ENCODE results near the gene KISS1.
A peak's percentile ranks its signal among the peaks of the same experiment; 100 is the strongest.

KISS1 gene

DNA sequence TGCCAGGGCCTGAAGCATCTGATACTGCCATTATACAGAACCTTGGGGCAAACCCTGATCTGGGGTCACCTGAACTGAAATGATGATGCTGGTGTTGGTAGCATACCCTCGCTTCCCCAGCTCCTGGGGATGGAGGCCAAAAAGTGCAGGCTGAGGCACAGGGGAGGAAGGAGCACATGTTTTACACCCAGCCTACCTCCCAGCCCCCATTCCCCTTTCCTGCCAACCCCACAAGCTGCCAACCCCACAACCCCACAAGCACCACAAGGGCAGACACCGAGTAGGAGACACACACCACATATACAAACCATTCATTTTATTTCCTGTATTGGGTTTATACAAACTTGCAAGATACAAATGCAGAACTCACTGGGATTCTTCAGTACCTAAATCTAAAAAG is 22.3 kb upstream of the KISS1 start:
- no peak for DNase-seq

DNA sequence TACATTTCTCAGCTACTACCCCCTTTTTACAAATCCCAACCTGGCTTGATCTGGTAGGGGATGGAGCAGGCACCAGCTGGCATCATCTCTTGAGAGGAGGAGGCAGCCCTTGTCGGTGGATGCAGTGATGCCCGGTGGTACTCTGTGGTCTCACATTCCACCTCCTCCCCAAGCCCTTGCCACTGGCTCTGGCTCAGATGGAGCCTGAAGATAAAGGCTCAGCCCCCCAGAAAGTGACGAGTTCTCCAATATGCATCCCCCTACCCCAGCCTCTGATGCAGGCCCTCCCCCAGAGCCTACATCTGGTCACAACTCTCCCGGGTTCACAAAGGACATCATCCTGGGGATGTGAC is 21.3 kb upstream of the KISS1 start:
- DNase-seq, result no peak

DNA sequence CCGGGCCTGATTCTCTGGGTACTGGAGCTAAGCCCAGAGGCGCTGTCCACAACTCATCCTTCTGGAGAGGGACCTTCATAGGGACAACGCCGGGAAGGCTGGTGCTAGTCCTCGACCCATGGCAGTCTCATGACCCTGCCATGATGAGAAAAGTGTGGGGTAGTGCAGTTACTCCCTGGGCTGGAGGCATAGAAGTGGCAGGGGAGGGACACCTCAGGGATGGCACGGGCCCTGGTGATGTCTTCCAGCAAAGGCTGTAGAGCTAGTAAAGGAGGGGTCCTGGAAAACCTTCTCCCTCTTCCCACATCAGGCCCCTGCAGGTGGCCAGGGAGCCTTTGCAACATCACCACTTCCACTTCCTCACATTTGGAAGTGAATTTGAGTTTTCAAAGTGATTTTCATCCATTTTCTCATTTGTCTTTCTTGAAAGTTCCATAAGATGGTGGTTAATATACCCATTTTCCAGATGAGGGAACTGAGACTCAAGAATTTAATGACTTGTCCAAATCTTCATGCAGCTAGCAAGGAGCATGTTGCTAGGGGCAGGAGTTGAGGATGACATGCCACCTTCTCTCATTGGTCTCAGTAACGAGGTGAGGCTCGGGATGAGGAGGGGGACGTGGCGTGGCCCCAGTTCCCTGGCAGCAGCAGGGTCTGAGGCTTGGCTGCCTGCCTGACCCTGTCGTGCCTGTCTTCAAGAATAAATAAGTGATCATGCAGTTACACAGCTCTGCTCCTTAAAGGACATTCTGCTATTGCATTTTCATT is 20.8 kb upstream of the KISS1 start:
- no peak for DNase-seq

DNA sequence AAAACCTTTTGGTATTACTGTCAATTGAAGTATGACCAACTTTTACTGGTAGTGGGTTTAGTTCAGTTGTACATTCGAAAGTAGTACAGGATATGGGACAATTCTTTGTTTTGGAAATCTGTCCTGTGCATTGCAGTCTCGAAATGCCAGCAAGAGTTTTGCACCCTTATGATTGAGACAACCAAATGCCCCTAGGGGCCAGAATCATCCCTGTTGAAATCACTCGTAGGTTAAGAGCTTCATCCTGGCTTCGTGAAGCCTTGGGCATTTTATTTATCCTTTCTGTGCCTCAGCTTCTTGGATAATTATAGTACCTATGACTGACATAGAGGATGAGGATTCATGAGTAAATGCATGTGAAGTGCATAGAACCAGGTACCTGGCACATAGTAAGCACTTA is 19.9 kb upstream of the KISS1 start:
- DNase-seq, result no peak

DNA sequence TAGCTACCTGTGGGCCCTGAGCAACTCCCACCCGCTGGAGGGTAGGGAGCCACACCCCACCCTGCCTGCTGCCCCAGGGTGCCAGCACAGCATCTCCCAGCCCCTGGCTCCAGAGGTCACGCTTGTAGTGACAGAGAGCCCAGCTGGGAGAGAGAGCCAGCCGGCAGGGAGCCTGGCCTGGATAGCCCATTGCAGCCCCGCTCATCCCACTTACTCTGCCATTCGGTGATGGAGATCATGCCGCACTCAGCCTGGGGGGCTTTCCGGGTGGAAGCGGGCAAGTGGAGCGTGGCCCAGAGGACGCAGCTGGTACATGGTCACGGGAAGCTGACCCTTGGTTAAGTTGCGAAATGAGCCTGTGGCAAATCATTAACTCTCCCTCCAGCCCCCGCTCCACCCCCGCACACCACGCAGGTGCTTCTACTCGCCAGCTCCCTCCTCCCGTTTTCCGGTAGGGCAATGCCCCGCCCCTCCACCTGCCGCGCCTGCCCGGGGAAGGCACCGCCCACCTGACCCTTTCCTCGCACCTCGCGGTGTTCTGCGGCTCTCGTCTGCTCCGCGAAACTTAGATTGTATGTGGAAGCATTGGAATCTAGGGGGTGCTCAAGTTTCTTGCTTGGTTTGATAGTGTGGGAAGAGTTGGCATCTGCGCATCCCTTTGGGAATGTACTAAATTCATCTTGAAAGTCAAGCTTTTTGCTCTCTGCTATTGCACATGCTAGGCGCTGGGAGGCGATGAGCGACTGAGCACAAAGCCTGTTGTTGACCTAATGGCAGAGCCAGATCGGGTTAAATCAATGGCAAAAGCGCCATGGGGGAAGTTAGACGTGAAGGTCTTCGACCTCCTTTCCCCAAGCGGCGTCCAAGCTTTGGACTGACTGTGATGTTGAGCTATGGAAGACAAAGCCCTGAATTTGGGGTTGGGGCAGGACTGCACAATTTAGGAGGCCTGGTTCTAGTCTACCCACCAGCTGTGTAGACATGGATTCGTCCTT is 17.7 kb upstream of the KISS1 start, which contains the start of gene GOLT1A:
GOLT1A (minus strand) TSS at position 321 of the 995 bp plus-strand sequence; CDS start at position 239, 82 bp downstream.
- peak in 36 of 51 donors; percentile 20 to 74 (median 49) for DNase-seq

DNA sequence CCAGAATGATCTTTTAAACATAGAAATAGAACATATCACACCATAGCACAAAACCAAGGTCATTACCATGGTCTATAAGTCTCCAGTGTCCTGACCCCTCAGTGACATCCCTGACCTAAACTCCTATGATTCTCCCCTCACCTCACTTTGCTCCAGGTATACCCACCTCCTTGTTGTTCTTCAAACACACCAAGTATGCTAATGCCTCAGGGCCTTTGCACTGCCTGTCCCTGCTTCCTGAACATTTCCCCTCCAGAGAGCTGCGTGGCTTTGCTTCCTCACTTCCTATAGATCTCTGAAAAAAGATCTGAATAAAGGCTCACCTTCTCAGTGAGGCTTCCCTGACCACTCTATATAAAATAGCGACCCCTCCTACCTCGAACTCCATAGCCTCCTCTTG is 16.4 kb upstream of the KISS1 start:
- no peak for DNase-seq

DNA sequence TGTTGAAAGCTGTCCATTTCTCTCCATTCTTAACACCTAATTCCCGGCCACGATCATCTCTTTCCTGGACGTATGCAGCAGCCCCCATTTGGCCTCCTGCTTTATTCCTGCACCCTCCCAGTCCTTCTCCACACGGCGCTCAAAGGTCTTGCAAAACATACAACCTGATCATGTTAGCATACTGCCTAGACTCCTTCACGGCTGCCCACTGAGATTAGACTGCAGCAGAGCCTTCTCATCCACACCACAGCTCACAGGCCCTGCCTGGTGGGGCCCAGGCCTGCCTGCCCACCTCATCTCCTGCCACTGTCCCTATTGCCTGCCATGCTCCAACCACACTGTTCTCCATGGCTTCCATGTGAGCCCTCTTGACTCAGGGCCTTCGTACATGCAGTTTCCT is 14.8 kb upstream of the KISS1 start:
- no peak for DNase-seq

DNA sequence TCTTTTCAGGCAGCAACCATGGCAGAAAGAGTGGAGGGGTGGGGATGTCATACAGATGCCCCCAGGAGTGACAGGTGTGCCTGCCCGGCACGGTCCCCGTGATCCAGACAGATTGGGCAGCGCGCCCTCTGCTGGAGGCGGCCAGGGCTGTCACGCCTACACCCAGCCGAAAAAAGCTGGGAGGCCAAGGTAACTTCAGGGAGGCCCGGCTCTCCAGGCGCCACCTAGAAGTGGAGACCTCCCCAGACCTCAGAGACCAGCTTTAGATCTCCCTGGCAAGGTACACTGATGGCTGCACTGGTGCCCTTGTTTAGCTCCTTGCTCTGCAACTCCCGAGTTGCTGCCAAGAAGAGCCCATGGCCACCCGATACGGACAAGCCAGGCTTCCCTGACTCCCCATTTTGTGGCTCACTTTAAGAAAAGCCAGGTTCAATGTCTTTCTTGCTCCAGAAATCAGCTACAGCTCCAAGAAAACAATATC is 10.9 kb upstream of the KISS1 start:
- peak in 40 of 51 donors; percentile 6 to 75 (median 42) for DNase-seq

DNA sequence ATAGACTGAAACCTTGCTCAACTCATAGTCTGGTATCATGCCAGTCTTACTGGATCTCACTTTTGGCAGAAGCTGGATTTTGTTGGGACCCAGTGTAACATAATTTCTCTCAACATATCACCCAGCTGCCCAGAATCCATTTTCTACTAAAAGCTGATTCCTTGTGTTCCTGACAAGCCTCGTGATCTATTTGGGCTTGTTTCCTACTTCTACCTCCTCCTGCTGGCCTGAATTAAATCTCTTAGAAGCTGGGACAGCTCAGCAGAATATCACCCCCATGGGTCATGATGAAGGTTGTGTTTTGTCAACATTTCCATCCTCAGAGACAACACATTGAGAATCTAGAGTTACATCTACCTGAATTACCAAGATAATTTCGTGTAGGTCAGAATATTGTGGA is 9.8 kb upstream of the KISS1 start:
- DNase-seq, result no peak

DNA sequence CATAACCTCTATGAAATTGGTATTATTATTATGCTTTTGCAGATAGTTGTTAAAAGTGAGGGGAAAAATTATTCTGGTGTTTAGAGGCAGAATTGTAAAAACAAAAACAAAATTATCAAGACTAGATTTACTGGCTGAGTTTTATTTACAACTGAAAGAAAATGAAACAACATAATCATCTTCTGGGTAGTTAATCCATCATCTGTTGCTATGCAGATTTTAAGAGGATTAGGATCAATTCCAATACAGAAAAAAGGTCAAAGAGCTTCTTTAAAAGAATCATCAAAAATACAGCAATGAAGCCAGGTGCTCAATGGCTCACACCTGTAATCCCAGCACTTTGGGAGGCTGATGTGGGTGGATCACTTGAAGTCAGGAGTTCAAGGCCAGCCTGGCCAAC is 9.2 kb upstream of the KISS1 start:
- DNase-seq, result no peak

DNA sequence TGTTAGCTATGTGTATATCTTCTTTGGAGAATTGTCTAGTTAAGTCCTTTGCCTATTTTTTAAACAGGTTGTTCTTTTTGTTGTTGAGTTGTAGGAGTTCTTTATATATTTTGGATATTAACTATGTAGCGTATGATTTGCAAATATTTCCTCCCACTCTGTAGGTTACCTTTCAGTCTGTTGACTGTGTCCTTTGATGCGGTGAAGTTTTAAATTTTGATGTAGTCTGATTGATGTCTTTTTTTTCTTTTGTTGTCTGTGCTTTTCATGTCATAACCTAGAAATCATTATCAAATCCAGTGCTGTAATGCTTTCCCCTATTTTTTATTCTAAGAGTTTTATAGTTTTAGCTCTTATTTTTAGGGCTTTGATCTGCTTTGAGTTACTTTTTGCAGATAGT is 8.7 kb upstream of the KISS1 start:
- no peak for DNase-seq

DNA sequence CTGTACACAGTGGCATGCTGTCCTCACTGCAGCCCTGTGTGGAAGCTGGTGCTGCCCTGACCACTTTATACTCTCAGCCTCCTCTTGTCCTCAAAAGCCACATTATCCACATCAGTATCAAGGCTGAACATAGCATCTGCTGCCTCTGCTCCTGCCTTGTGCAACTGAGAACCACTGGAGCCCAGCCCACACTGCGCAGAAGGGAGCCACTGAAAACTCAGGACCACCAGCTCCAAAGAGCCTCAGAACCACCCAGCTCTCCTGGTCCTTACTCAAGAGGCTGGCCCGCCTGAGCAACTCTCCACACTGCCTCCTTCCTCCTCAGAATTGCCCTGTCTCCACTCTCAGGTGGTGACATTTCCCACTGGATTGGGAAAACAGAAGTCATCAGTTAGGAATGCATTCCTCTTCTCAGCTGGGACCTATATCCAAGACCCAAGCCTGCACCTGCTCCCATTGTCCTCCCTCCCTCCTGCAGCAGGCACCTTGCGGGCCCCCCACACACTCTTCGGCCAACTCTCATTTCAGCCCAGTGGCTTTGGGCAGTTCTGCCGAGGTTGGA is 7.0 kb upstream of the KISS1 start:
- no peak for DNase-seq

DNA sequence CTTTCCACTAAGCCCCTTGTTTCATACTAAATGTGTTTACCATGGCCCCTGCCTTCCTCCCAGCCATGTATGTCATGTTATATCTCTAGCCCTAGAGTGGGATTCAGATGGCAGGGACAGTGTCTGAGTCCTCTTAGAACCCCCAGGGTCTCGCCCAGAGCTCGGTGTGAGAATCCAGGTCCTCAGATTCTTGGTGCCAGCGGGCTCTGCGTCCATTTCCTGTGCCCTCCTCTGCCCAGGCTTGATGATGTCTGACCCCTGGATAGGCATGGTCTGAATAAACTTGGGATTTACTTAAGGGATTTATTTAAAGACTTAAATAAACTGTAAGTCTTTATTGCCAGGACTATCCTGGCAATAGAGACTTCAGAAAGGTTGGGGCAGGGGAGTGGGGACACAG is 6.2 kb upstream of the KISS1 start:
- no peak for DNase-seq

DNA sequence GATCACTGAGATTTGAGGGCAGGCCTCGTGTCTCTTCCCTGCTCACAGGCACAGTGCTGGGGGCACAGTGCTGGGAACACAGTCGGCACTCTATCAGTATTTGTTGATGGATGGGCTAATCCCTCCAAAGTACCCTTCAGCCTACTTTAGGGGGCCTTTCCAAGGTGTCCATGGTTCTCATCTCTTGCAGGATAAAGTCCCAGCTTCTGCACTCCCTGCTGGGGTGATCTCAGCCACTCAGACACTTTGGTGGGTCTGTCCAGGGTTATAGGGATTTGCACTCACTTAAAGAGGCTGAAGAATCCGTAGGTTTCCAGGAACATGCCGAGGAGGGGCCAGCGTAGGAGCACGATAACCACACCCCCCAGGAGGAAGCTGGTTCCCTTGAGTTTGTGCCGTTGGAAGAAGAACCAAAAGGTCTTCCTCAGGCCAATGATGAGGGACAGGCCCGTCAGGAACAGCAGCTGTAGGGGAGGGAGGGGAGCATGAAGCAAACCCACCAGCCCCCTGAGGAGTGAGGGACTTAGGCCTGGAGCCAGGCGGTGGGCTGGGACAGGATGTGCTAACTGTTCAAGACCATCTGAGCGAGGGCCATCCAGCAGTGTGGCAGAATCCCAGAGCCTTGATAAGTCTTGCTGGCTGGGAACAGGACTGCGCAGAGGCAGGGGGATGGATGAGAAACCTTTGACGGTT is 5.2 kb upstream of the KISS1 start:
- DNase-seq, result no peak

DNA sequence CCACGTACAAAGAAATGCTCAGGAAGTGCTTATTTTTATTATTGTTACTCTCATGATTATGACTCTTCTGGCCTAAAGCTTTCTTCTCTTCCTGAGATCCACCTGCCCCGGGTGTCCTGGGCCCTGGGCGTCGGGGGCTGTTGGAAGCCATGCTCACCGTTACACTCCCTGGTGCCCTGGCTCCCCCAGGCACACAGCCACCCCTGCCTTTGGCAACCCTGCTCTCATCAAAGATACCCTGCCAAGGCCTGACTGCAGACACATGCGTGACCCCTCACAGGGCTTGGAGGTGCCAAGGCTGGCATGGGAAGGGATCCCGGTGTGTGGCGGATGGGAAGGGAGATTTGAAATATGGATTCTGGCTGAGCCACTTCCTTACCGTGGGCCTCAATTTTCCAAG is 3.3 kb upstream of the KISS1 start:
- no peak for DNase-seq

DNA sequence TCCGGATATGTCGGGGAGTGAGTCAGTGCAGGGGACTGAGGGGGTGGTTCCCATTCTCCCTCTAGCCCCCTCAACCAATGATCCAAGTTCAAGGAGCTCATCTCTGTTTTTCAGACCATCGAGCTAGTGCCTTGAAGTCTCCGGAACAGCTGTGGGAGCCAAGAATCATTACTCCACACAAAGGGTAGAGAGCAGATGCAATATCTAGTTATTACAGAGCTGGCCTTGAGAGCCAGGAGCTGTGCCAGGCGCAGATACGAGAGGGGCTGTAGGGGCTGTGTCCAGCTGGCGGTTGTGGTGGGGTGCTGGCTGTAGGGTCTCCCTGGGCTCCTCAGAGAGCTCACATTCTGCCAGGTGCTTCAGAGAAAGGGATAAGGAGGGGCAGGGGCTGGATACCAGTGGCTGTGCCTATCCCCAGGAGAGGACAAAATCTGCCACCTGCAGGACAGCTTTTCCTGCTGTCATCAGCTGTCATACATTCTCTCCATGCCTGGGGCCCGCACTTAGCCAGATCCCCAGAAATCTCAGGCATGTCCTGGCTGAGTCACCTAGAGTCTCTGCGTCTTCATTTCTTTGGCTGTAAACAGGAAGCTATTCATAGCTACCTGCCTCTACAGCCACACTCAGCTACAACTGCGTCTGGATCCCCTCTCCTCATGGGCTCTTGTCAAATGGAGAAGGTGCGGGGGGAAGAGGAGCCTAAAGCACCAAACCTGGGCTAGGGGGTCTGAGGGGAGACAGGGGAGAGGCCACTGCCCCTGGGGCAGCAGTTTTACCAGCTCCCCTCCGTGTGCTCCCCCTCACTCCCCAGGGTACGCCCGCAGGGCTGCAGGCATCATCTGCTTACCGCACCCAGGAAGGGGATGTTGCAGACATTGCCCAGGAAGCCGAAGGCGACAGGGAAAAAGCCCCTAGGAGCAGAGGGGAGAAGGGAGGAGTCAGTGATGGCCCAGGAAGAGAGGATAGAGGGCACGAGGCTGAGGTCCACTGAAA is 2.4 kb upstream of the KISS1 start:
- DNase-seq, result peak in 10 of 51 donors; percentile 2 to 24 (median 14)

DNA sequence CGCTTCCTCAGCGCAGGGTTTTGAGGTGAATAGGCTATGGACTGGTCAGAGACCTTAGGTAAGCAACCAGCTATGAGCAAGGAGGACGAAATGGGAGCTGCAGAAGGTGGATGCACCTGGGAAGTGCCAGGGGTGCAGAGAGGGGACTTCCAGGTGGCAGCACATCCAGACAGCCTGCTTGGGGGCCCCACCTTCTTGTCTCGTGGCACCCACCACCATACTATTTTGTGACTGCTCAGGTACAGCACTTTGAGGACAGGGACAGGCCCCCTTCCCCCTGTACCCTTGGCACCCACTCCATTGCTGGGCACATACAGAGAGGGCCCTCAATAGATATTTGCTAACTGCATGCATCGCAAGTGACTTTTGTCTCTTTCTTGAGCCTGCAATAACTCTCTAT is 777 bp upstream of the KISS1 start:
- DNase-seq, result no peak

DNA sequence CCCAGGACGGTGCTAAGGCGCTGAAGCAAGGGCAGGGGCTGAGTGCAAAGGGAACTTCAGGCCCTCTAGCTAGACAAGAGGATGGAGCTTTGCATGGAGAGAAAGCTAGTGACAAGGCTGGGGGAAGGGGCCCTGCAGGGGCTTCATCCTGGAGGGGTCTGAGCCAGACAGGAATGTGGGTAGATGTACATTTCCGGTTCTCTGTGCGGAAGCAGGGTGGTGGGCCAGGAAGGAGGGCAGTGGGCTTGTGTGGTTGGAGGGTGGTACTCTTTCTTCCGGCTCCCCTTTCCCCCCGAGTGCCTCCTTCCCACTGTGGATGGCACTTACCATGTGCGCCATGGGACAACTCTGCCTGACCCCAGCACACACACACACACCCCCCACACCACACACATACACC is 1.5 kb downstream of the KISS1 start:
- DNase-seq, result no peak

DNA sequence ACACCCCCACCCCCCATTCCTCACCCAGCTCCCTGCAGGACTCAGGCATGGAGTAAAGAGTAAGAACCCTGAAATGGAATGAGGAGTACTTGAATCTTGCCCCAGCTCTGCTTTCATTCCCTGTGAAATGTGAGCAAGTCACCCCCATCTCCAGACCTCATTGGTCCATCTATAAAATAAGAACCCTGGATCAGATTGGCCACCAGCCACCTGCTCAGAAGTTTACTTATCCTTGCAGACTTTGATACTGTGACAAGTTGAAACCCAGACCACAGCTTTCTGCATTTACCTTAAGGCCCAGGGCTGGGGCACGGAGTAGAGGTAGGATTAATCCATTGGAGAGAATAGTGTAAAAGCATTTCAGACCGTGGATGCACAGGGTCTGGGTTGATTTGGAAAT is 2.2 kb downstream of the KISS1 start:
- DNase-seq, result no peak

Measured in hypothalamus (tissue), 51 donors.